ENCODE measurements around the gene TBC1D9.

- TF ChIP-seq POLR2A (IDR thresholded peaks at IDR 0.05) (no peak), CTCF (IDR thresholded peaks at IDR 0.05) (no peak)
Measured at GRCh38 chr4:140602714-140603113, 153.5 kb downstream of the TBC1D9 start.

Data from right lobe of liver (tissue), 4 donors.